ENCODE measurements around the gene MAB21L4. TPM values are rescaled to one million over a fixed set of nuclear protein-coding genes. Genes with fewer than 3 reads are reported as not detected.

MAB21L4 gene
- total and polyA plus RNA-seq, 2 experiments from 2014 or later: not detected

GRCh38 chr2:240858871-240859270 lies 37.1 kb downstream of the MAB21L4 start:
- H3K4me1 ChIP-seq (ENCODE audit: insufficient read depth): no peaks in the 10 kb centered on the region
- H3K4me3 ChIP-seq: no peak overlapping the region
- no peak overlapping the region for H3K4me2 ChIP-seq (ENCODE audit: unreplicated experiment)
- H3K27me3 ChIP-seq (replicated peaks; ENCODE audit: insufficient read depth): no peaks in the 10 kb centered on the region; the same call in 1 of the 2 replicates
- H3K9me2 ChIP-seq (ENCODE audit: insufficient read depth): no peaks in the 10 kb centered on the region
- no peak for TF ChIP-seq EZH2 (IDR thresholded peaks at IDR 0.05; ENCODE audit: insufficient read depth, poor library complexity, severe bottlenecking)
- TF ChIP-seq EZH2phosphoT487 (IDR thresholded peaks at IDR 0.05; ENCODE audit: insufficient read depth, low read depth): no peak
- no peak overlapping the region for H2AFZ ChIP-seq
- in situ Hi-C loops (cut with MboI): no loop called here
- no peaks in the 10 kb centered on the region for H4K20me1 ChIP-seq (ENCODE audit: insufficient read depth)
- 73 to 76% methylated on average over 9 to 10 of the region's 10 CpGs for WGBS, 2 experiments (ENCODE audit: low coverage in 1 of 2, low lambda C conversion rate in 2 of 2, missing lambda C conversion rate in 2 of 2)
- no peak for DNase-seq
- H3K79me2 ChIP-seq (ENCODE audit: insufficient read depth): no peaks in the 10 kb centered on the region
- H3K9me3 ChIP-seq (ENCODE audit: low read depth): no peaks in the 10 kb centered on the region
- no peaks in the 10 kb centered on the region for H3F3A ChIP-seq (ENCODE audit: insufficient read depth)
- H3K27ac ChIP-seq: no peak overlapping the region
- no peaks in the 10 kb centered on the region for H3K36me3 ChIP-seq (ENCODE audit: low read depth)
- no peak overlapping the region for H3K9ac ChIP-seq

GRCh38 chr2:240858321-240858720 lies 37.6 kb downstream of the MAB21L4 start:
- TF ChIP-seq EZH2 (IDR thresholded peaks at IDR 0.05; ENCODE audit: insufficient read depth, poor library complexity, severe bottlenecking) (no peak), EZH2phosphoT487 (IDR thresholded peaks at IDR 0.05; ENCODE audit: insufficient read depth, low read depth) (no peak)

GRCh38 chr2:240857039-240858008 lies 38.6 kb downstream of the MAB21L4 start:
- H3K4me1 ChIP-seq (ENCODE audit: insufficient read depth): no peaks in the 10 kb centered on the region
- no peak overlapping the region for H3K9ac ChIP-seq
- H3K27ac ChIP-seq: no peak overlapping the region

More at GRCh38 chr2:240858321-240858720, 37.6 kb downstream of the MAB21L4 start:
- H3K4me3 ChIP-seq: no peak overlapping the region
- H3K9me3 ChIP-seq (ENCODE audit: low read depth): no peaks in the 10 kb centered on the region
- no peak for DNase-seq
- H3K9me2 ChIP-seq (ENCODE audit: insufficient read depth): no peaks in the 10 kb centered on the region
- no peaks in the 10 kb centered on the region for H3K36me3 ChIP-seq (ENCODE audit: low read depth)
- no peaks in the 10 kb centered on the region for H3F3A ChIP-seq (ENCODE audit: insufficient read depth)
- no peak overlapping the region for H3K4me2 ChIP-seq (ENCODE audit: unreplicated experiment)
- no peak overlapping the region for H3K9ac ChIP-seq
- H3K4me1 ChIP-seq (ENCODE audit: insufficient read depth): no peaks in the 10 kb centered on the region
- in situ Hi-C loops (cut with MboI): no loop called here
- WGBS, 2 experiments (ENCODE audit: low coverage in 1 of 2, low lambda C conversion rate in 2 of 2, missing lambda C conversion rate in 2 of 2): 88 to 89% methylated on average over 13 of the region's 13 CpGs
- no peaks in the 10 kb centered on the region; the same call in 1 of the 2 replicates for H3K27me3 ChIP-seq (replicated peaks; ENCODE audit: insufficient read depth)
- no peak overlapping the region for H2AFZ ChIP-seq
- no peaks in the 10 kb centered on the region for H3K79me2 ChIP-seq (ENCODE audit: insufficient read depth)
- no peak overlapping the region for H3K27ac ChIP-seq
- no peaks in the 10 kb centered on the region for H4K20me1 ChIP-seq (ENCODE audit: insufficient read depth)

GRCh38 chr2:240856151-240856980 lies 39.6 kb downstream of the MAB21L4 start:
- H3K36me3 ChIP-seq (ENCODE audit: low read depth): no peaks in the 10 kb centered on the region
- H4K20me1 ChIP-seq (ENCODE audit: insufficient read depth): no peaks in the 10 kb centered on the region
- H2AFZ ChIP-seq: no peak overlapping the region
- TF ChIP-seq EZH2 (IDR thresholded peaks at IDR 0.05; ENCODE audit: insufficient read depth, poor library complexity, severe bottlenecking) (no peak), EZH2phosphoT487 (IDR thresholded peaks at IDR 0.05; ENCODE audit: insufficient read depth, low read depth) (no peak)
- H3K27ac ChIP-seq: no peak overlapping the region
- H3K27me3 ChIP-seq (replicated peaks; ENCODE audit: insufficient read depth): no peaks in the 10 kb centered on the region; the same call in 1 of the 2 replicates
- in situ Hi-C loops (cut with MboI): no loop called here
- H3K9me3 ChIP-seq (ENCODE audit: low read depth): no peaks in the 10 kb centered on the region
- no peak overlapping the region for H3K4me2 ChIP-seq (ENCODE audit: unreplicated experiment)
- no peak for DNase-seq
- H3K79me2 ChIP-seq (ENCODE audit: insufficient read depth): no peaks in the 10 kb centered on the region
- no peak overlapping the region for H3K9ac ChIP-seq
- H3K9me2 ChIP-seq (ENCODE audit: insufficient read depth): no peaks in the 10 kb centered on the region
- H3K4me1 ChIP-seq (ENCODE audit: insufficient read depth): no peaks in the 10 kb centered on the region
- no peak overlapping the region for H3K4me3 ChIP-seq
- WGBS, 2 experiments (ENCODE audit: low coverage in 1 of 2, low lambda C conversion rate in 2 of 2, missing lambda C conversion rate in 2 of 2): 56 to 57% methylated on average over 20 to 21 of the region's 21 CpGs
- no peaks in the 10 kb centered on the region for H3F3A ChIP-seq (ENCODE audit: insufficient read depth)

More at GRCh38 chr2:240857039-240858008, 38.6 kb downstream of the MAB21L4 start:
- no peaks in the 10 kb centered on the region for H3K79me2 ChIP-seq (ENCODE audit: insufficient read depth)
- H3F3A ChIP-seq (ENCODE audit: insufficient read depth): no peaks in the 10 kb centered on the region
- no peaks in the 10 kb centered on the region; the same call in 1 of the 2 replicates for H3K27me3 ChIP-seq (replicated peaks; ENCODE audit: insufficient read depth)
- no peaks in the 10 kb centered on the region for H4K20me1 ChIP-seq (ENCODE audit: insufficient read depth)
- no peaks in the 10 kb centered on the region for H3K9me3 ChIP-seq (ENCODE audit: low read depth)
- H3K4me2 ChIP-seq (ENCODE audit: unreplicated experiment): no peak overlapping the region
- no peak overlapping the region for H3K4me3 ChIP-seq
- 77 to 79% methylated on average over 21 of the region's 21 CpGs for WGBS, 2 experiments (ENCODE audit: low coverage in 1 of 2, low lambda C conversion rate in 2 of 2, missing lambda C conversion rate in 2 of 2)
- TF ChIP-seq EZH2phosphoT487 (IDR thresholded peaks at IDR 0.05; ENCODE audit: insufficient read depth, low read depth): no peak
- TF ChIP-seq EZH2 (IDR thresholded peaks at IDR 0.05; ENCODE audit: insufficient read depth, poor library complexity, severe bottlenecking): no peak
- in situ Hi-C loops (cut with MboI): no loop called here
- DNase-seq: no peak
- no peak overlapping the region for H2AFZ ChIP-seq
- H3K36me3 ChIP-seq (ENCODE audit: low read depth): no peaks in the 10 kb centered on the region
- no peaks in the 10 kb centered on the region for H3K9me2 ChIP-seq (ENCODE audit: insufficient read depth)
